ENCODE results near the gene MBP. TPM values are rescaled to one million over a fixed set of nuclear protein-coding genes. Genes with fewer than 3 reads are reported as not detected.
A peak's percentile ranks its signal among the peaks of the same experiment; 100 is the strongest.

The MBP gene
- total and polyA plus RNA-seq, 10 of the 15 experiments (the other 5 are each of a cell fraction or from before 2014, with no cell fraction given) = 12.2 to 67.8 (median 42.1) TPM

- Histone ChIP-seq H2AFZ (ENCODE audit: control insufficient read depth, low read depth, low read length) (no peak overlapping the region), H3K79me2 (ENCODE audit: control insufficient read depth, insufficient read depth, low read length) (peaks cover 18% of the 10 kb centered on the region), H3K27me3 (replicated peaks in 1 of 2; ENCODE audit: control insufficient read depth in 2 of 2, insufficient read depth in 2 of 2, low read length in 1 of 2) (no peaks in the 10 kb centered on the region), H3K9me3 (replicated peaks; ENCODE audit: control insufficient read depth, insufficient read depth, low read length) (no peaks in the 10 kb centered on the region), H3K9ac (ENCODE audit: control insufficient read depth, insufficient read depth, low read length) (peak overlapping the region; percentile 18; the same call in 1 of the 2 replicates), H3K36me3 (ENCODE audit: control insufficient read depth in 2 of 2, insufficient read depth in 2 of 2, low read length in 1 of 2) (peaks cover 6 to 16% of the 10 kb centered on the region in 2 experiments; a peak in 3 of 4 replicates), H3K4me2 (ENCODE audit: control insufficient read depth, insufficient read depth) (peak overlapping the region; percentile 93), H3K4me1 (ENCODE audit: control insufficient read depth, insufficient read depth, low read length) (peaks cover 69% of the 10 kb centered on the region), H3K27ac (ENCODE audit: control insufficient read depth, insufficient read depth) (peak overlapping the region; percentile 97), H4K20me1 (ENCODE audit: control insufficient read depth, insufficient read depth) (no peaks in the 10 kb centered on the region), H3K4me3 (peak overlapping the region; percentile 26; the same call in 1 of the 2 replicates)
- ATAC-seq (peak; percentile 63), FAIRE-seq (peak; percentile 75), DNase-seq (ENCODE audit: low read depth, low spot score) (peak; percentile 69)
- CTCF ChIA-PET = interaction anchor here (0.6 to 3.3 kb wide), 15 partner anchors 8 to 636 kb away, joined by 3 to 15 read pairs (median 4); no protein-coding TSS in a partner anchor
- intact Hi-C loops (cut with micrococcal nuclease; ENCODE audit: unreplicated experiment) = loop anchor here (2.0 kb wide), 2 partner anchors 62 to 146 kb away; no protein-coding TSS in a partner anchor
- SMC1A ChIA-PET (ENCODE audit: uncharacterized antibody, unreplicated experiment) = interaction anchor here (0.9 to 3.4 kb wide), 18 partner anchors 8 to 148 kb away, joined by 3 to 18 read pairs (median 4); no protein-coding TSS in a partner anchor
- BruUV-seq (replicated peaks) = no TSS peak
- POLR2A ChIA-PET = interaction anchor here (0.7 to 2.1 kb wide), 6 partner anchors 38 to 149 kb away, joined by 3 to 8 read pairs (median 4); partner anchors contain the start of gene MBP
- 2% methylated on average over 7 of the region's 7 CpGs for WGBS (ENCODE audit: insufficient coverage, insufficient replicate concordance, low lambda C conversion rate, missing lambda C conversion rate)
- in situ Hi-C loops (cut with MboI) = loop anchor here (10.0 kb wide), 1 partner anchor 62 kb away; no protein-coding TSS in a partner anchor
- RAD21 ChIA-PET (ENCODE audit: unreplicated experiment) = interaction anchor here (0.9 to 3.6 kb wide), 16 partner anchors 8 to 149 kb away, joined by 3 to 21 read pairs (median 6); partner anchors contain the start of gene MBP
- no peak for TF ChIP-seq ESRRA (IDR thresholded peaks at IDR 0.05; ENCODE audit: low read length)
- TF ChIP-seq RFX5 (IDR thresholded peaks at IDR 0.05; ENCODE audit: low read depth, low read length) = no peak
- no peak for TF ChIP-seq MYC (IDR thresholded peaks at IDR 0.05; ENCODE audit: insufficient read depth, insufficient read length, insufficient replicate concordance, low read length, severe bottlenecking)
- no peak for TF ChIP-seq GATAD2B (conservative IDR thresholded peaks at IDR 0.05; ENCODE audit: low read depth)
- TF ChIP-seq PBX3 (IDR thresholded peaks at IDR 0.05; ENCODE audit: insufficient replicate concordance, low read depth, low read length) = peak; percentile 41
- TF ChIP-seq SMAD5 (IDR thresholded peaks at IDR 0.05; ENCODE audit: low read depth) = no peak
- peak; percentile 40; the same call in 1 of the 2 replicates for TF ChIP-seq IKZF1 (conservative IDR thresholded peaks at IDR 0.05)
- TF ChIP-seq PAX5 (IDR thresholded peaks at IDR 0.05; ENCODE audit: borderline replicate concordance, low read depth, low read length) = peak; percentile 91
- TF ChIP-seq BCLAF1 (IDR thresholded peaks at IDR 0.05) = no peak
- TF ChIP-seq CBX5 (IDR thresholded peaks at IDR 0.05; ENCODE audit: low read depth) = 0 out of 2 replicates have a peak, but pooled peaks have one; percentile 43
- TF ChIP-seq TBL1XR1 (IDR thresholded peaks at IDR 0.05; ENCODE audit: low read depth, low read length) = peak; percentile 19; the same call in 1 of the 2 replicates
- no peak for TF ChIP-seq RELA (IDR thresholded peaks at IDR 0.05; ENCODE audit: borderline replicate concordance, partially characterized antibody)
- TF ChIP-seq SPI1 (IDR thresholded peaks at IDR 0.05; ENCODE audit: borderline replicate concordance, insufficient read depth, low read depth, low read length) = peak; percentile 97
- TF ChIP-seq NR2F1 (conservative IDR thresholded peaks at IDR 0.05) = 0 out of 2 replicates have a peak, but pooled peaks have one; percentile 18
- TF ChIP-seq RUNX3 (IDR thresholded peaks at IDR 0.05; ENCODE audit: low read length) = peak; percentile 99
- no peak for TF ChIP-seq E2F4 (IDR thresholded peaks at IDR 0.05; ENCODE audit: low read depth, low read length)
- peak; percentile 78; the same call in 1 of the 2 replicates for TF ChIP-seq NFIC (IDR thresholded peaks at IDR 0.05; ENCODE audit: low read depth, low read length)
- no peak for TF ChIP-seq RBBP5 (conservative IDR thresholded peaks at IDR 0.05)
- TF ChIP-seq FOXM1 (IDR thresholded peaks at IDR 0.05; ENCODE audit: low read depth, low read length) = peak; percentile 83
- no peak for TF ChIP-seq ZNF217 (IDR thresholded peaks at IDR 0.05)
Observed at GRCh38 chr18:77063260-77063659, 69.3 kb downstream of the MBP start.

Measured in GM12878 (cell line).